Bronchial epithelial cell (primary cell): ENCODE measurements around the gene DUSP23. TPM values are rescaled to one million over a fixed set of nuclear protein-coding genes. Genes with fewer than 3 reads are reported as not detected.

Experiments
- DNase-seq: peaks from one replicate; pipeline ENCODE4 v3.0.0-alpha.2; 2010; ENCODE audit warnings: low read depth
- FAIRE-seq: peaks from 2 replicates; lab custom pipeline; 2011; peaks lifted over from hg19 to GRCh38; lab: Jason Lieb, UNC
- H3K27me3 ChIP-seq: 2 replicates; pipeline ENCODE4 v1.5.1; 2011; ENCODE audit warnings: low read length; ENCODE audit not compliant: control insufficient read depth, insufficient read depth
- H3K36me3 ChIP-seq: 2 replicates; pipeline ENCODE4 v1.5.1; 2011; ENCODE audit warnings: low read length; ENCODE audit not compliant: control insufficient read depth, insufficient read depth
- H3K4me3 ChIP-seq: 2 replicates; pipeline ENCODE4 v1.5.1; 2011; ENCODE audit warnings: mild to moderate bottlenecking, low read depth, low read length, control low read depth
- CTCF ChIP-seq: IDR thresholded peaks from 2 replicates; pipeline ENCODE4 v1.5.1; 2011; ENCODE audit warnings: mild to moderate bottlenecking, moderate library complexity, low read length, control low read depth, inconsistent platforms; ENCODE audit not compliant: insufficient read depth, severe bottlenecking
- total RNA-seq: library from RNA; depleted of rRNA; stranded (reverse); fragments of >200 nt; gene quantifications from 2 replicates; pipeline ENCODE4 v1.2.1, GENCODE V29; 2014

DUSP23 gene
- total RNA-seq, 1 donor from 2014 or later: 72.7 TPM

DNA sequence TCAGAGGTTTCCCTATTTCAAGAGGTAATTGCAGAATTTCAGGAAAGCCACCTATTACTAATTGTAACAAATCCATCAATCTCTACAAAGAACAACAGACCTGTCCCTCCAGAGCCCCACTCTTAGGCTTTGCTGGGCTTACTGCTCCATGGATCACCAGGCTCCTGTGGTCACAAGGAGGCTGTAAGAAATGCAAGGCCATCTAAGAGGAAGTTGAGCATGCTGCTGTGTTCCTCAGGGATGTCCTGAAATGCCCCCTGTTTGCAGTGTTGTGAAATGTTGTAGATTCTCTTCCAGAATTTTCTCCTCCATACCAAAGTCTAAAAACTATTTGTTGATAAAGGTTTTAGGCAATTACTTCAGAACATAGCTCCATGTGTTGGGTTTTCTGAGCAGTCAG is 24.4 kb upstream of the DUSP23 start:
- no peaks in the 10 kb centered on the region for H3K36me3 ChIP-seq
- no peak overlapping the region for H3K4me3 ChIP-seq
- peaks cover 4% of the 10 kb centered on the region for H3K27me3 ChIP-seq
- DNase-seq: no peak
- TF ChIP-seq CTCF: no peak
- no peak for FAIRE-seq

DNA sequence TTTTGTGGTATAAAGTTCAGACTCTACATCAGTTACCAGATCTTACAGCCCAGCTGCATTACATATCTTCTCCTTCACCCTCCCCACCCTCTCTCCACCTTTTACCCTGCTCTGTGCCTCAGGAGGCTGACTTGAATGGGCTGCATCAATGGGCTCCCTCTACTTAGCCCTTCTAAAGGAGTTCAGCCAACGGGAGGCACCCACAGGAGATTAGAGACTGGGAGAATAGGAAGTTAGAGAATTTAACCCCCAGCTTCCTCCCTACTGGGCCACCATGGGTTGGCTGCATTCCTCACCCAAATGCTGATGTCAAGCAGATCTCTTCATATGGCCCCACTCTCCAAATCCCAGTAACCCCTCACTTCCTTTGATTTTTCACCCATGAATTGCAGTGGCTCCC is 17.1 kb upstream of the DUSP23 start:
- TF ChIP-seq CTCF: no peak
- H3K36me3 ChIP-seq: no peaks in the 10 kb centered on the region
- no peak for FAIRE-seq
- H3K27me3 ChIP-seq: no peaks in the 10 kb centered on the region
- no peak for DNase-seq
- no peak overlapping the region for H3K4me3 ChIP-seq

DNA sequence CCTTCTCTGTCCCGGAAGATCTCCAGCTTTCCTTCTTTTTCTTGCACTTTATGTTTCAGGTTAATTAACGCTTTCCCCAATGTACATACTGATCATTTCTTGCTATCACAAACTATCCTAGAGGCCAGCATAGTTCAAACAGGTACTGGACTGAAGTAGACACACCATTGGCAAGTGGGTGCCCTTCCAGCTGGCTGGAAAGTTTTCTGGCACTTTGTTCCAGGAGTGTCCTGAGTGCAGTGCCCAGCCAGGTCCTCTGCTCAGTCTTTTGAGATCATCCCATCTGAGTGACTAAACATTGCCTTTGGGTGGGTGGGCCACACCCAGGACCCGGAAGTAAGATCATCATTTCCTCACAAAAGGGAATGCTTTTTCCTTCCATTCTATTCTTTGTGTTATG is 15.0 kb upstream of the DUSP23 start:
- H3K27me3 ChIP-seq: no peaks in the 10 kb centered on the region
- TF ChIP-seq CTCF: no peak
- no peak overlapping the region for H3K4me3 ChIP-seq
- DNase-seq: no peak
- H3K36me3 ChIP-seq: no peaks in the 10 kb centered on the region
- FAIRE-seq: no peak

GRCh38 chr1:159771127-159771895 is 9.5 kb upstream of the DUSP23 start:
- TF ChIP-seq CTCF: no peak
- FAIRE-seq (no peak), DNase-seq (no peak)
- H3K4me3 ChIP-seq: no peak overlapping the region
- H3K36me3 ChIP-seq: no peaks in the 10 kb centered on the region
- no peaks in the 10 kb centered on the region for H3K27me3 ChIP-seq

- H3K36me3 ChIP-seq: no peaks in the 10 kb centered on the region
- H3K27me3 ChIP-seq: no peaks in the 10 kb centered on the region
- no peak for DNase-seq
- H3K4me3 ChIP-seq: no peak overlapping the region
- no peak for TF ChIP-seq CTCF
- FAIRE-seq: no peak
Observed at GRCh38 chr1:159774465-159774864, 6.3 kb upstream of the DUSP23 start.

DNA sequence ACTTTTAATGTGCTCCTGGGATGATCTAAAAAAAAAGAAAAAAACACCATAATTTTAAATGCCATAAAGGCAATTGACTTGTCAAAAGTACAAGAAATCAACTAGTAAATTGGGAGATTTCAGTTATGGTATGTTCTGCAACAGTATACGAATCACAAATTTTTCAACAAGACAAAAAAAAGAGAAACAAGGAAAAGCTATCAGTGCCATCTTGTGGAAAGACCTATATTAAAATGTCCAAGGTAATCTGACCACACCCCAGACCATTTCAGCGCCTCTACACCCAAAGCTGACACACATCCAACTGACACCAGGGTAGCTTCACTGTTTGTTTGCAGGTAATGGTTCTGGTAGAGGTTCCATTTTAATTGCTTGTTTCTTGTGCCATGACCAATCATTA is 5.0 kb upstream of the DUSP23 start:
- peak; percentile 25 for TF ChIP-seq CTCF
- DNase-seq (peak; percentile 35), FAIRE-seq (no peak)
- Histone ChIP-seq H3K4me3 (no peak overlapping the region), H3K27me3 (no peaks in the 10 kb centered on the region), H3K36me3 (no peaks in the 10 kb centered on the region)
